H1 (cell line): ENCODE measurements around the gene CHMP4B. TPM values are rescaled to one million over a fixed set of nuclear protein-coding genes. Genes with fewer than 3 reads are reported as not detected.

ENCODE experiments used
- CTCF ChIA-PET: fragments of 300-600 bp; sonication (Branson Sonifier 250); formaldehyde crosslinking; loops from one replicate; lab custom pipeline; 2021; ENCODE audit not compliant: partially characterized antibody; lab: Charles Lee
- POLR2A ChIA-PET: fragments of 300-600 bp; sonication (Branson Sonifier 250); formaldehyde crosslinking; loops from one replicate; lab custom pipeline; 2021; ENCODE audit warnings: inconsistent platforms; ENCODE audit not compliant: partially characterized antibody; lab: Charles Lee
- DNase-seq, 2 experiments: peaks; one replicate each; pipeline versions ENCODE4 v3.0.0 to v3.0.0-alpha.2; 2010 to 2022; ENCODE audit warnings: low spot score in 2 of 2, low read depth in 1 of 2, mixed read lengths in 1 of 2
- FAIRE-seq: peaks from 2 replicates; lab custom pipeline; 2011; peaks lifted over from hg19 to GRCh38; lab: Jason Lieb, UNC
- H2AFZ ChIP-seq: 2 replicates; pipeline ENCODE4 v1.8.1; 2012; ENCODE audit warnings: low read length, inconsistent platforms
- H2AK5ac ChIP-seq: 2 replicates; pipeline ENCODE4 v1.6.1; 2013; ENCODE audit warnings: low read depth, low read length
- H2BK120ac ChIP-seq: replicated peaks from 2 replicates; pipeline ENCODE3; 2013; ENCODE audit warnings: low read depth, low read length, inconsistent platforms
- H2BK12ac ChIP-seq: 2 replicates; pipeline ENCODE4 v1.6.1; 2013; ENCODE audit warnings: low read depth, low read length
- H2BK15ac ChIP-seq: 2 replicates; pipeline ENCODE4 v1.6.1; 2013; ENCODE audit warnings: low read length
- H2BK20ac ChIP-seq: 2 replicates; pipeline ENCODE4 v1.6.1; 2013; ENCODE audit warnings: low read length
- H2BK5ac ChIP-seq: 2 replicates; pipeline ENCODE4 v1.6.1; 2013; ENCODE audit warnings: low read depth, low read length
- H3K14ac ChIP-seq: 2 replicates; pipeline ENCODE4 v1.6.1; 2013; ENCODE audit warnings: inconsistent platforms; ENCODE audit not compliant: insufficient read length
- H3K18ac ChIP-seq: 2 replicates; pipeline ENCODE4 v1.6.1; 2013; ENCODE audit warnings: low read length; ENCODE audit errors: extremely low read depth
- H3K23ac ChIP-seq: 2 replicates; pipeline ENCODE4 v1.6.1; 2013; ENCODE audit warnings: inconsistent platforms; ENCODE audit not compliant: insufficient read length
- H3K23me2 ChIP-seq: 2 replicates; pipeline ENCODE4 v1.6.1; 2013; ENCODE audit warnings: low read depth, low read length
- H3K27ac ChIP-seq: 2 replicates; pipeline ENCODE4 v1.6.1; 2011; ENCODE audit warnings: low read depth, low read length, inconsistent platforms
- H3K27me3 ChIP-seq, 4 experiments: replicated peaks in 1 of 4; 1 replicate in 1 of 4; 2 replicates in 3 of 4; pipeline versions ENCODE4 v1.6.1 to v1.8.1; 2011 to 2013; ENCODE audit warnings: low read length in 3 of 4, mild to moderate bottlenecking in 3 of 4, inconsistent platforms in 2 of 4, mixed read lengths in 2 of 4, moderate library complexity in 1 of 4; ENCODE audit not compliant: control insufficient read depth in 3 of 4, insufficient read depth in 3 of 4; ENCODE audit errors: extremely low read depth in 1 of 4
- H3K36me3 ChIP-seq, 4 experiments: 2 replicates each; pipeline versions ENCODE4 v1.6.1 to v1.8.1; 2011 to 2013; ENCODE audit warnings: mild to moderate bottlenecking in 4 of 4, low read length in 3 of 4, moderate library complexity in 2 of 4, control low read depth in 1 of 4, inconsistent platforms in 1 of 4; ENCODE audit not compliant: insufficient read depth in 4 of 4, control insufficient read depth in 2 of 4
- H3K4ac ChIP-seq: replicated peaks from 2 replicates; pipeline ENCODE3; 2013; ENCODE audit warnings: low read length, low read depth, mixed read lengths, inconsistent platforms; ENCODE audit not compliant: insufficient read length
- H3K4me1 ChIP-seq, 4 experiments: replicated peaks in 1 of 4; 1 replicate in 1 of 4; 2 replicates in 3 of 4; pipeline versions ENCODE4 v1.6.1 to v1.8.1; 2011 to 2013; ENCODE audit warnings: low read length in 3 of 4, inconsistent platforms in 2 of 4, mixed read lengths in 1 of 4; ENCODE audit not compliant: insufficient read depth in 4 of 4, control insufficient read depth in 3 of 4
- H3K4me2 ChIP-seq, 2 experiments: 2 replicates each; pipeline versions ENCODE4 v1.6.1 to v1.8.1; 2011 to 2013; ENCODE audit warnings: low read depth in 2 of 2, low read length in 2 of 2, control low read depth in 1 of 2, inconsistent platforms in 1 of 2, mild to moderate bottlenecking in 1 of 2; ENCODE audit not compliant: insufficient read depth in 1 of 2
- H3K4me3 ChIP-seq, 4 experiments: fragments of 200-600, 300-600 bp in 1 of 4; sonication (generic), shearing (Covaris generic), sonication (Bioruptor Twin) in 1 of 4; 2 replicates each; pipeline versions ENCODE4 v1.5.1 to v1.8.1; 2011 to 2016; ENCODE audit warnings: low read length in 4 of 4, low read depth in 3 of 4, control low read depth in 2 of 4, inconsistent platforms in 2 of 4, mild to moderate bottlenecking in 2 of 4, mixed read lengths in 1 of 4, moderate library complexity in 1 of 4; ENCODE audit not compliant: insufficient read depth in 2 of 4; ENCODE audit errors: extremely low read depth in 1 of 4
- H3K56ac ChIP-seq: replicated peaks from 2 replicates; pipeline ENCODE3; 2013; ENCODE audit warnings: low read depth, mild to moderate bottlenecking, mixed read lengths, low read length, inconsistent platforms; ENCODE audit not compliant: insufficient read length
- H3K79me1 ChIP-seq: 2 replicates; pipeline ENCODE4 v1.6.1; 2013; ENCODE audit warnings: low read depth, low read length, control low read depth
- H3K79me2 ChIP-seq, 2 experiments: 2 replicates each; pipeline versions ENCODE4 v1.6.1 to v1.8.1; 2012 to 2013; ENCODE audit warnings: low read length in 2 of 2, mild to moderate bottlenecking in 2 of 2, inconsistent platforms in 1 of 2; ENCODE audit not compliant: insufficient read depth in 2 of 2, control insufficient read depth in 1 of 2
- H3K9ac ChIP-seq, 4 experiments: replicated peaks in 1 of 4; 1 replicate in 1 of 4; 2 replicates in 3 of 4; pipeline versions ENCODE4 v1.6.1 to v1.8.1; 2011 to 2013; ENCODE audit warnings: low read depth in 3 of 4, low read length in 3 of 4, control low read depth in 2 of 4, mild to moderate bottlenecking in 2 of 4, moderate library complexity in 2 of 4, inconsistent platforms in 1 of 4; ENCODE audit errors: extremely low read depth in 1 of 4
- H3K9me3 ChIP-seq, 2 experiments: 2 replicates each; pipeline versions ENCODE4 v1.6.1 to v1.8.1; 2012 to 2013; ENCODE audit warnings: mild to moderate bottlenecking in 2 of 2, moderate library complexity in 2 of 2, control low read depth in 1 of 2, inconsistent platforms in 1 of 2, low read depth in 1 of 2, low read length in 1 of 2, mixed read lengths in 1 of 2; ENCODE audit not compliant: insufficient read depth in 2 of 2
- H4K20me1 ChIP-seq, 2 experiments: replicated peaks in 1 of 2; 2 replicates each; pipeline versions ENCODE3 to v1.8.1; 2011 to 2013; ENCODE audit warnings: inconsistent platforms in 2 of 2, low read length in 2 of 2, mild to moderate bottlenecking in 1 of 2; ENCODE audit not compliant: insufficient read depth in 2 of 2, control insufficient read depth in 1 of 2
- H4K5ac ChIP-seq: 2 replicates; pipeline ENCODE4 v1.6.1; 2013; ENCODE audit warnings: low read length, low read depth, mixed read lengths, inconsistent platforms; ENCODE audit not compliant: insufficient read length
- H4K8ac ChIP-seq: 2 replicates; pipeline ENCODE4 v1.8.0; 2013; ENCODE audit warnings: mild to moderate bottlenecking, moderate library complexity, low read length, inconsistent platforms; ENCODE audit not compliant: insufficient read depth; ENCODE audit errors: extremely low read depth
- H4K91ac ChIP-seq: replicated peaks from 2 replicates; pipeline ENCODE3; 2013; ENCODE audit warnings: low read length, mixed read lengths, inconsistent platforms; ENCODE audit not compliant: insufficient read length
- BRCA1 ChIP-seq: IDR thresholded peaks from 2 replicates; pipeline ENCODE4 v1.6.1; 2012; ENCODE audit warnings: low read depth, low read length, improper control_type of control experiment
- CBX5 ChIP-seq: fragments of 300-800, 300-1000 bp; sonication (generic); IDR thresholded peaks from 2 replicates; pipeline ENCODE4 v1.7.1; 2016; ENCODE audit warnings: antibody characterized with exemption, low read length, low read depth
- CREB1 ChIP-seq: IDR thresholded peaks from 2 replicates; pipeline ENCODE4 v1.6.1; 2012; ENCODE audit warnings: inconsistent platforms
- EZH2 ChIP-seq: fragments of 200-600 bp; sonication (generic); IDR thresholded peaks from 2 replicates; pipeline ENCODE4 v1.7.1; 2012; ENCODE audit warnings: low read depth, mild to moderate bottlenecking, moderate library complexity, low read length, inconsistent platforms; ENCODE audit not compliant: severe bottlenecking
- HDAC2 ChIP-seq, 2 experiments: fragments of 300-600 bp in 1 of 2; sonication (generic) in 1 of 2; IDR thresholded peaks; 2 replicates each; pipeline ENCODE4 v1.6.1; 2011 to 2012; ENCODE audit warnings: low read depth in 2 of 2, low read length in 2 of 2, mild to moderate bottlenecking in 2 of 2, moderate library complexity in 2 of 2, borderline replicate concordance in 1 of 2, inconsistent platforms in 1 of 2
- HDAC6 ChIP-seq: IDR thresholded peaks from one replicate; pipeline ENCODE4 v1.7.1; 2012; ENCODE audit warnings: low read depth, mild to moderate bottlenecking, inconsistent platforms, low read length, moderate library complexity
- KDM5A ChIP-seq: fragments of 200-600 bp; IDR thresholded peaks from 2 replicates; pipeline ENCODE4 v1.7.1; 2012; ENCODE audit warnings: mild to moderate bottlenecking, low read length, inconsistent platforms, mixed read lengths
- NANOG ChIP-seq: IDR thresholded peaks from 2 replicates; pipeline ENCODE4 v1.6.1; 2011; ENCODE audit warnings: low read length, low read depth, mild to moderate bottlenecking, inconsistent platforms; ENCODE audit not compliant: insufficient read depth, poor library complexity, severe bottlenecking
- NRF1 ChIP-seq: IDR thresholded peaks from 2 replicates; pipeline ENCODE4 v1.6.1; 2011; ENCODE audit warnings: mild to moderate bottlenecking, low read depth, low read length, improper control_type of control experiment
- RXRA ChIP-seq: IDR thresholded peaks from 2 replicates; pipeline ENCODE4 v1.6.1; 2011; ENCODE audit warnings: low read depth, mild to moderate bottlenecking, low read length, moderate library complexity; ENCODE audit not compliant: insufficient read depth
- SIN3A ChIP-seq, 2 experiments: IDR thresholded peaks in 1 of 2; conservative IDR thresholded peaks in 1 of 2; 2 replicates each; pipeline ENCODE4 v1.6.1; 2011 to 2012; ENCODE audit warnings: low read length in 2 of 2, improper control_type of control experiment in 1 of 2, low read depth in 1 of 2, mild to moderate bottlenecking in 1 of 2
- TAF1 ChIP-seq: IDR thresholded peaks from 2 replicates; pipeline ENCODE4 v1.6.1; 2011; ENCODE audit warnings: mild to moderate bottlenecking, low read depth, low read length
- TBP ChIP-seq: IDR thresholded peaks from 2 replicates; pipeline ENCODE4 v1.6.1; 2011; ENCODE audit warnings: low read depth, low read length, improper control_type of control experiment
- WGBS, 2 experiments: shearing (Covaris generic) in 1 of 2; methylation state at CpG; one replicate each; pipeline versions ENCODE4 v1.1.6 to v1.1.7; 2013 to 2015; ENCODE audit warnings: low lambda C conversion rate in 2 of 2, mixed read lengths in 2 of 2, inconsistent platforms in 1 of 2, low coverage in 1 of 2, missing lambda C conversion rate in 1 of 2; ENCODE audit not compliant: insufficient replicate concordance in 2 of 2, insufficient coverage in 1 of 2, insufficient read length in 1 of 2; ENCODE audit errors: extremely low coverage in 1 of 2, missing lambda C conversion rate in 1 of 2; 5-methylcytosine and 5-hydroxymethylcytosine counted together
- polyA plus RNA-seq, 7 experiments: library from polyadenylated mRNA; depleted of rRNA in 3 of 7; stranded (reverse) in 5 of 7; unstranded in 2 of 7; fragments of >200 nt in 5 of 7; fragments of 200-250 nt in 2 of 7; gene quantifications; 1 replicate in 5 of 7; 2 replicates in 1 of 7; 4 replicates in 1 of 7; pipeline versions ENCODE4 v1.2.1 to v1.2.3, GENCODE V29; 2011 to 2013; ENCODE audit warnings: missing spikeins in 2 of 7, mixed read lengths in 2 of 7
- total RNA-seq: library from RNA; stranded (reverse); fragmentation: NEBNext Ultra II Directional; extraction: Animal tissue kit (Norgen Biotek cat#: 25700); gene quantifications from 2 replicates; pipeline ENCODE4 v1.2.1, GENCODE V29; 2021

CHMP4B gene
- total and polyA plus RNA-seq, 2 of the 8 experiments (the other 6 are each of a cell fraction or from before 2014, with no cell fraction given), result 38.6 to 66.3 TPM

DNA sequence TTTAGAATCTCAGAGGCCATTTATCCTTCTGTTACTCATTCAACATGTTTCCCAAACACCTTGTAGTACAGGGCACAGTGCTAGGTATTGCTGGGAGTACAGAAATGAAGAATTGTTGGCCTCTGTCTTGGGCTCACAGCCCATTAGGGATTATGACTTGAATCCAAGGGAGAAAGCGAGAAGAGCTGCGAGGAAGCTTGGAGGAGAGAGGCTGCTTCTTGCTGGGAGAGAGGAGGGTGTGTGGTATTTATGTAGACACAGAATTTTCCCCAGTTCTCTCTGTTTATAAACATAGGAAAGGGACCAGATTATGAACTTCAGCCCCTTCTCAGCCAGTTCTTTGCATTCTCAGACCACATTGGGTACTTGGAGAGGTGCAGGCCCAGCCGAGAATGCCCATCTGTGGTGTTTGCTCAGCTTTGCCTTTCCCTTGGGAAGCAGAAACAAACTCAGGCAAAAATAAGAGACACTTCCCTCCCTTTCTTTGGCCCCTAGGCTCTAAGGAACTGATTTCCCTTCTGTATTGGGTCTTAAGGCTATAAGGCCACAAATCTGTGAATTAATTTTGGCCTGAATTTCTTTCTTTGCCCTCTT is 17.9 kb downstream of the CHMP4B start:
- Histone ChIP-seq H3K4ac (no peak overlapping the region), H3K4me2 (no peak overlapping the region), H3K9me3 (no peaks in the 10 kb centered on the region), H4K5ac (no peak overlapping the region), H2AFZ (no peak overlapping the region), H4K8ac (no peak overlapping the region), H3K9ac (no peak overlapping the region), H2BK20ac (no peak overlapping the region), H3K4me1 (peaks cover 3 to 17% (median 7%) of the 10 kb centered on the region in 4 experiments; a peak in 4 of 7 replicates), H3K79me2 (peaks cover 3 to 70% of the 10 kb centered on the region in 2 experiments; a peak in 2 of 4 replicates), H3K27me3 (no peaks in the 10 kb centered on the region), H2BK12ac (no peak overlapping the region), H2BK15ac (no peak overlapping the region), H3K18ac (no peak overlapping the region), H3K27ac (no peak overlapping the region), H3K23me2 (no peaks in the 10 kb centered on the region), H3K79me1 (peaks cover 29% of the 10 kb centered on the region), H3K4me3 (no peak overlapping the region), H3K36me3 (no peaks in the 10 kb centered on the region), H3K56ac (no peak overlapping the region), H4K20me1 (peaks cover 0 to 26% of the 10 kb centered on the region in 2 experiments), H4K91ac (no peak overlapping the region), H2AK5ac (no peak overlapping the region), H3K23ac (no peak overlapping the region), H3K14ac (no peak overlapping the region), H2BK5ac (no peak overlapping the region), H2BK120ac (no peak overlapping the region)
- POLR2A ChIA-PET, result interaction anchor here (0.9 kb wide), 1 partner anchor 9 kb away, joined by 4 read pairs; no protein-coding TSS in a partner anchor
- CTCF ChIA-PET, result interaction anchor here (0.8 to 1.2 kb wide), 2 partner anchors 9 to 37 kb away, joined by 3 to 5 read pairs; no protein-coding TSS in a partner anchor
- 100% methylated on average over 3 of the region's 3 CpGs; no CpG with 5 or more reads in 1 of the 2 experiments for WGBS, 2 experiments
- DNase-seq, result no peak
- FAIRE-seq, result no peak
- no peak for TF ChIP-seq KDM5A
- TF ChIP-seq CBX5, result no peak
- no peak for TF ChIP-seq TBP
- TF ChIP-seq BRCA1, result no peak
- TF ChIP-seq RXRA, result no peak
- no peak for TF ChIP-seq TAF1
- TF ChIP-seq NRF1, result no peak
- no peak for TF ChIP-seq HDAC6
- no peak for TF ChIP-seq EZH2
- no peak for TF ChIP-seq SIN3A (conservative IDR thresholded peaks at IDR 0.05 in 1 of 2, IDR thresholded peaks at IDR 0.05 in 1 of 2; ENCODE audit: low read depth in 1 of 2, low read length in 2 of 2)
- TF ChIP-seq HDAC2 (IDR thresholded peaks at IDR 0.05; ENCODE audit: borderline replicate concordance in 1 of 2, low read depth in 2 of 2, low read length in 2 of 2), result no peak
- TF ChIP-seq CREB1, result no peak
- TF ChIP-seq NANOG, result no peak
